Measurements from ENCODE around the gene SLC12A5.

Gene SLC12A5

DNA sequence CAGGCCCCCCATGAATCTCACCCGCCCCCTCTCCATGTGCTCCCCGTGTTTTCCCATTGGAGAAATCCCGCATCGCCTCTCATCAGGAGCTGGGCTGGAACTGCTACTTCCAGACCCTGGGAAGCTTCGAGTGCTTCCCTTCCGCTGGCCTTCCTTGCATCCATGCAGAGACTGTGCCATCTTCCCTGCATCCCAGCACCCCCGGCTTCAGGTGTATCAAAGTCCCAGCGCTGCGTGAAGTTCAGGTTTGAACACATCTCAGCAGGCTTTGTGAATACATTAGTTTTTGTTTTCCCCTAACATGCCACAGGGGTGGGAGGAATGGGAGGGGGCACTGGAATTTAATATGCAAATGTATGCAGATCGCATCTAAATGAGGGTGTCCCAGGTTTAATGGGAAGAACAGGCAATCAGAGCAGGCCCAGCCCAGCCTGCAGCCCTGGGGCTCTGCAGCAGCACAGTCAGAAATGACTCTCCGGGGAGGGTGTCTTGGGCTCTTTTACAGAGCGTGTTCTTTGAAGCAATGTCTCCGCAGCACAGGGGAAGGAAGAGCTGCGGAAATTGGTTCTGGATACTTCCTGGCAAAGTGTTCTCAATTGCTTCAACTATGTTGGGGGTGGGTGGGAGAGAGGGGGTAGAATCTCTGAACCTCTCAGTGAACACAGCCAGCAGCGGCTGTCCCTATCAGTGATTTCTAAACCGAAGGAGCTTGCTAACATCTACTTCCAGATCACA is 28.6 kb upstream of the SLC12A5 start:
- TF ChIP-seq, protein P1, sequence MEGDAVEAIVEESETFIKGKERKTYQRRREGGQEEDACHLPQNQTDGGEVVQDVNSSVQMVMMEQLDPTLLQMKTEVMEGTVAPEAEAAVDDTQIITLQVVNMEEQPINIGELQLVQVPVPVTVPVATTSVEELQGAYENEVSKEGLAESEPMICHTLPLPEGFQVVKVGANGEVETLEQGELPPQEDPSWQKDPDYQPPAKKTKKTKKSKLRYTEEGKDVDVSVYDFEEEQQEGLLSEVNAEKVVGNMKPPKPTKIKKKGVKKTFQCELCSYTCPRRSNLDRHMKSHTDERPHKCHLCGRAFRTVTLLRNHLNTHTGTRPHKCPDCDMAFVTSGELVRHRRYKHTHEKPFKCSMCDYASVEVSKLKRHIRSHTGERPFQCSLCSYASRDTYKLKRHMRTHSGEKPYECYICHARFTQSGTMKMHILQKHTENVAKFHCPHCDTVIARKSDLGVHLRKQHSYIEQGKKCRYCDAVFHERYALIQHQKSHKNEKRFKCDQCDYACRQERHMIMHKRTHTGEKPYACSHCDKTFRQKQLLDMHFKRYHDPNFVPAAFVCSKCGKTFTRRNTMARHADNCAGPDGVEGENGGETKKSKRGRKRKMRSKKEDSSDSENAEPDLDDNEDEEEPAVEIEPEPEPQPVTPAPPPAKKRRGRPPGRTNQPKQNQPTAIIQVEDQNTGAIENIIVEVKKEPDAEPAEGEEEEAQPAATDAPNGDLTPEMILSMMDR (IDR thresholded peaks at IDR 0.05; ENCODE audit: low read depth, low read length, missing control alignments) = no peak
- no peak overlapping the region for H3K4me3 ChIP-seq (ENCODE audit: low read depth, low read length)
- DNase-seq (ENCODE audit: low read depth) = no peak

- H3K4me3 ChIP-seq (ENCODE audit: low read depth, low read length) = no peak overlapping the region
- DNase-seq (ENCODE audit: low read depth) = no peak
These were observed 27.5 kb upstream of the SLC12A5 start for GRCh38 chr20:46001498-46001897.

DNA sequence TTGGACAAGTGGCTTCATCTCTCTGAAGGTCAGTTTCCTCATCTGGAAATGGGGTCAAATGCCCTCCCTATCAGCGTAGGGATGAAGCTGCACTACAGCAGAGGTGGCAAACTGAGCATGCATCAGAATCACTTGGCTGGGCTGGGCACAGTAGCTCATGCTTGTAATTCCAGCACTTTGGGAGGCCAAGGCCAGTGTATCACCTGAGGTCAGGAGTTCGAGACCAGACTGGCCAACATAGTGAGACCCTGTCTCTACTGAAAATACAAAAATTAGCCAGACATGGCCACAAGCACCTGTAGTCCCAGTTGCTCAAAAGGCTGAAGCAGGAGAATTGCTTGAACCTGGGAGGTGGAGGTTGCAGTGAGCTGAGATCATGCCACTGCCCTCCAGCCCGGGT is 27.0 kb upstream of the SLC12A5 start:
- H3K4me3 ChIP-seq (ENCODE audit: low read depth, low read length) = no peak overlapping the region
- no peak for DNase-seq (ENCODE audit: low read depth)
- TF ChIP-seq, protein P1 (IDR thresholded peaks at IDR 0.05; ENCODE audit: low read depth, low read length, missing control alignments) = no peak

More at GRCh38 chr20:46001498-46001897, 27.5 kb upstream of the SLC12A5 start:
- TF ChIP-seq, protein P1 (IDR thresholded peaks at IDR 0.05; ENCODE audit: low read depth, low read length, missing control alignments) = no peak

DNA sequence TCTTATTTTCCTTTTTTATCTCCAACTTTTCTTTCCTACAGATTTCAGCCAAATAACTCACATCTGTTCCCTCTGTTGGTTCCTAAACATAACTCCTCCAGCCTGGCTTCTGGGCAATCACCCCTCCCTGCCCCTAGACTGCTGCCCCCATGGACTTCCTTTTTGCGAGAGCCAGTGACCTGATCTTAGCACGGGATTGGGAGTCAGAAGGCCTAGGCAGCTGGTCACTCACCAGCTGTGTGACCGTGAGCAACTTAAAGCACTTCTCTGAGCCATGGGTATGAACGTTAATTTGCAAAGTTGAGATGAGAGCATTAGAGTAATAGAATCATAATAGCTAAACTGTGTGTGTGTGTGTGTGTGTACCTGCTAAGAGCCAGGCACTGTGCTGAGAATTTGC is 24.8 kb upstream of the SLC12A5 start:
- no peak overlapping the region for H3K4me3 ChIP-seq (ENCODE audit: low read depth, low read length)
- TF ChIP-seq, protein P1 (IDR thresholded peaks at IDR 0.05; ENCODE audit: low read depth, low read length, missing control alignments) = no peak
- no peak for DNase-seq (ENCODE audit: low read depth)

GRCh38 chr20:46004889-46005473 is 24.0 kb upstream of the SLC12A5 start:
- TF ChIP-seq, protein P1 (IDR thresholded peaks at IDR 0.05; ENCODE audit: low read depth, low read length, missing control alignments) = no peak
- DNase-seq (ENCODE audit: low read depth) = no peak
- no peak overlapping the region for H3K4me3 ChIP-seq (ENCODE audit: low read depth, low read length)

DNA sequence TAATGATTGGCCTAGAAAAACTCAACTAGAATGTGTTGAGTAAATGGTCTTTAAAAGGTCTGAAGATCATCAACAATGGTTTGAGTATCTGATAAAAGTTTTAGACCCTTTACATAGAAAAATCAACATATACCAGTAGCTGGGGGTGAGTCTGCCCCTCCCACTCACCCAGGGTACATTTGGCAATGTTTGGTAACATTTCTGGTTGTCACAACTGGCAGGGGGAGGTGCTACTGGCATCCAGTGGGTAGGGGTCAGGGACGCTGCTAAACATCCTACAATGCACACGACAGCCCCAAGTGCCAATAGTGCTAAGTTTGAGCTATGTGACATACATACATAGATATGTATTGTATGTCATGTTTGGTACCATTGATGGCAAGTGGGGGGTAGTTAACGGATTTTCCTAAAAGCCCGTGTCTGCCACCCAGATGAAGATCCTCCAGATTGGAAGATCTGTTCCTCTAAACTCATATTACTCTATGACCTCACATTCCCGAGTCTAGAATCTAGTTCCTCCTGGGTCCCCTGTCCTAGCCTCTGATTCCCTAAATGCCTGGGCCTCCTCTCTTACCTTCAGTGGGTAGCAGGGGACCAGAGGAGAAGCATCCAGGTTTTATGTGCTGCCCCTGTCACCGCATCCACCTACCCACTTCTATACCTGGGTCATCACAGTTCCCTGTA is 22.9 kb upstream of the SLC12A5 start:
- TF ChIP-seq, protein P1 (IDR thresholded peaks at IDR 0.05; ENCODE audit: low read depth, low read length, missing control alignments) = no peak
- no peak overlapping the region for H3K4me3 ChIP-seq (ENCODE audit: low read depth, low read length)
- no peak for DNase-seq (ENCODE audit: low read depth)
